ENCODE measurements around the gene NHS. TPM values are rescaled to one million over a fixed set of nuclear protein-coding genes. Genes with fewer than 3 reads are reported as not detected.

The NHS gene
- total RNA-seq, 1 donor from 2014 or later: 8.3 TPM

DNA sequence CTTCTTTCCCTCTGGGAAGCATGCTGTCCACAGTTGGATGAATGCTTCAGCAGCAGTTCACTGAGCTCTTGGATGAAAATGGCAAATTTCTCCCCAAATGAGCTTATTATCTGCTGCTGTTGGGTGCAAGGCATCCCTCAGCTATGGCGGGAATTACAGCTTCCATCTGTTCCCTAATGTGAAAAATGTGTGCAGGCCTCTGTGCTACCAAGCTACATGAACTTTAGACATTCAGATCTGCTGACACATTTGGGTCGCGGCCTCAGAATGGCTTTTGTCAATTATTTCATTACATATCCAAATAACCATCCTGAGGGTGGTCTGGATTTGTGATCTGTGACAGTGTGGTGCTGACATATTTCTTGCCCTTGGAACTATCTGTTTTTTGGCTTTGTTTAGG, 242.8 kb downstream of the NHS start:
- Mint-ChIP-seq H3K27me3 (ENCODE audit: low read depth) (no peaks in the 10 kb centered on the region), H3K36me3 (ENCODE audit: low read depth) (no peaks in the 10 kb centered on the region), H3K27ac (no peak overlapping the region), H3K4me3 (ENCODE audit: low read depth) (no peak overlapping the region), H3K4me1 (ENCODE audit: low read depth) (peaks cover 7% of the 10 kb centered on the region), H3K9me3 (no peaks in the 10 kb centered on the region)
- intact Hi-C loops (cut with micrococcal nuclease): no loop called here
- DNase-seq (ENCODE audit: low spot score): no peak

DNA sequence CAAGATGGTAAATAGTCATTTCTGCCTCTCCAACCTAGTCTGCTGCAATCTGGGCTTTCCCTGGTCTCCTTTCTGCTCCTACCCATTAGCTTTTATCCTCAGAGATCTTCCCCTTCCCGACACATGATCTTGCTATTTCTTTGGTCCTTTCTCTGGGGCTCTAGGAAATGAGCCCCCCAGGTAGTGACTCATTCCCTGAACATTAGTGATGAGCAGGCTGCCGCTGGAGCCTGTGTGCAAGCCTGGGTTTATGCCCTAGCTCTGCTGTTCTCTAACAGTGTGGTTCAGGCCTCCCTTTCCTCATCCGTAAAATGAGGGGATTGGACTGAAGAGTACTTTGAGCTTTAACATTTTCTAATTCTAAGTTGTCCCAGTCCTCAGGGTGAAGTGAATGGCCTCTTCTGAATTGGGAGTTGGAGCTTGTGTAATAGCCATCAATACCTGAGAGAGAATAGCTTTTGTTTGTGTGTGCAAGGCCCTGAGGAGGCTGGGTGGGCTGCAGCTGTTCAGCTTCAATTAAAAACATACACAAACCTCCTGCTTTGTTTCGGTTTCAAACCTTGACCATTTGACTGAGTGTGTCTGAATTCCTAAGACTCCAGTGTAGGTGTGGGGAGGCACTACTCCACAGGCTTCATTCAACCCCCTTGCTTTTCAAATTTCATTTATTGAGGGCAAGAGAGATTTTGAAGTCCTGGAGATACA, 246.7 kb downstream of the NHS start:
- intact Hi-C loops (cut with micrococcal nuclease): no loop called here
- H3K36me3 Mint-ChIP-seq (ENCODE audit: low read depth): no peaks in the 10 kb centered on the region
- DNase-seq (ENCODE audit: low spot score): no peak
- no peaks in the 10 kb centered on the region for H3K4me1 Mint-ChIP-seq (ENCODE audit: low read depth)
- H3K27me3 Mint-ChIP-seq (ENCODE audit: low read depth): no peaks in the 10 kb centered on the region
- no peak overlapping the region for H3K27ac Mint-ChIP-seq
- H3K9me3 Mint-ChIP-seq: no peaks in the 10 kb centered on the region
- H3K4me3 Mint-ChIP-seq (ENCODE audit: low read depth): no peak overlapping the region

GRCh38 chrX:17622331-17622730, 247.3 kb downstream of the NHS start:
- no peak overlapping the region for H3K4me3 Mint-ChIP-seq (ENCODE audit: low read depth)
- H3K4me1 Mint-ChIP-seq (ENCODE audit: low read depth): no peaks in the 10 kb centered on the region
- intact Hi-C loops (cut with micrococcal nuclease): no loop called here
- no peaks in the 10 kb centered on the region for H3K9me3 Mint-ChIP-seq
- no peaks in the 10 kb centered on the region for H3K36me3 Mint-ChIP-seq (ENCODE audit: low read depth)
- DNase-seq (ENCODE audit: low spot score): no peak
- H3K27ac Mint-ChIP-seq: no peak overlapping the region
- H3K27me3 Mint-ChIP-seq (ENCODE audit: low read depth): no peaks in the 10 kb centered on the region

DNA sequence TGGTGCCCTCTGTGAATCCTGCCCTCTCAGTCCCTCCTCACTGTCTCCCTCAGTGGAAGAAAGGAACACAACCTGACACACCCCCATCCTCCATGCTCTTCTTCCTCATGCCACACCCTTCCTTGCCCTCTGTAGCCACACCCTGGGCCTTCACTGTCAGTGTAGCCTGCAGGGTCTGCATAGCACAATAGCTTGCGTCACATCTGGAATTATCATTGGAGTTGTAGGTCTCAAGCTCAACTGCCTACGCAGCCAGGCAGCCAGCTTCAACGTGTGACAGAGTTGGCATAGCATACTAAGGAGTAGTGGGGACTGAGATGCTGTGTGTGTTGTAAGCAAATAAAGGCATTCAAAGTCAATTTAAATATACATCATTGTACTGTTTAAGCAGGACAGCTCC, 248.8 kb downstream of the NHS start:
- Mint-ChIP-seq H3K27ac (no peak overlapping the region), H3K36me3 (ENCODE audit: low read depth) (no peaks in the 10 kb centered on the region), H3K4me1 (ENCODE audit: low read depth) (no peaks in the 10 kb centered on the region), H3K4me3 (ENCODE audit: low read depth) (no peak overlapping the region), H3K27me3 (ENCODE audit: low read depth) (no peaks in the 10 kb centered on the region), H3K9me3 (no peaks in the 10 kb centered on the region)
- no peak for DNase-seq (ENCODE audit: low spot score)
- intact Hi-C loops (cut with micrococcal nuclease): no loop called here

DNA sequence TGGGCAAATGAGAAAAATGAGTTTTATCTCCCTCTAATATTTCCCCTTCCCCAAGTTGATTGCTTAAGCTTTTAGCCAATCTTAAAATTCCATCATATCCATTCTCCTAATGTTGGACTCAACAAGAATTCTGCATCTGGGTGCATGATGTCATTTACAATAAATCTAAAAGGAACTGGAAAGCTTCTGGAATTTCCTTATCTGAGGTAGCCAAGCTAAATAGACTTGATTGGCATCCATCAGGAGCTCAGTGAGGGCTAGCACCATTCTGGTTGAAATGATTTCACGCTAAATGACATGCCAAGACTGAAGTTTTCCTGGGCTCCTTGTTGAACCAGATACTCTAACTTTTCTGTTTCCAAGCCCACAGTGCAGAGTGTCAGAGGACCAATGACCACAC, 252.0 kb downstream of the NHS start:
- intact Hi-C loops (cut with micrococcal nuclease): no loop called here
- no peaks in the 10 kb centered on the region for H3K4me1 Mint-ChIP-seq (ENCODE audit: low read depth)
- no peak for DNase-seq (ENCODE audit: low spot score)
- no peak overlapping the region for H3K4me3 Mint-ChIP-seq (ENCODE audit: low read depth)
- no peaks in the 10 kb centered on the region for H3K9me3 Mint-ChIP-seq
- no peak overlapping the region for H3K27ac Mint-ChIP-seq
- H3K27me3 Mint-ChIP-seq (ENCODE audit: low read depth): no peaks in the 10 kb centered on the region
- no peaks in the 10 kb centered on the region for H3K36me3 Mint-ChIP-seq (ENCODE audit: low read depth)

DNA sequence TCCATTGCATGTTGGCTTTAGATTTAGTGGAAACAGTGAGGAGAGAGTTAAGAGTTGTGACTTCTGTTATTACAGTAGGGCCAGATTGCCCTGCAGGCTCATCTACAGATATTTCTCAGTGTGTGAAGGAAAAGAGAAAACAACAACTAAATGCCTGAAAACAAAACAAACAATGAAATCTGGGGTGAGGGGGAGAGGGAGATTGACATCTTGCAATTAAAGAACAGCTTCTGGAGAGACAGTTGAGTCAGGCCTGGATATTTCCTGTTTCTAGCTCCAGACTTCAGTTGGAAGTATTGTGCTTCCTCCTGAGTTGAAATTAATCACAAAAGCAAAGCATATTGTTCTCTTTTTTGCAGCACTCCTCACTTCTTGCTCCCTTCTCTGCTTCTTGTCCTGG, 254.0 kb downstream of the NHS start:
- peaks cover 6% of the 10 kb centered on the region for H3K4me1 Mint-ChIP-seq (ENCODE audit: low read depth)
- no peak for DNase-seq (ENCODE audit: low spot score)
- no peaks in the 10 kb centered on the region for H3K27me3 Mint-ChIP-seq (ENCODE audit: low read depth)
- no peaks in the 10 kb centered on the region for H3K9me3 Mint-ChIP-seq
- no peaks in the 10 kb centered on the region for H3K36me3 Mint-ChIP-seq (ENCODE audit: low read depth)
- intact Hi-C loops (cut with micrococcal nuclease): no loop called here
- H3K4me3 Mint-ChIP-seq (ENCODE audit: low read depth): no peak overlapping the region
- no peak overlapping the region for H3K27ac Mint-ChIP-seq

DNA sequence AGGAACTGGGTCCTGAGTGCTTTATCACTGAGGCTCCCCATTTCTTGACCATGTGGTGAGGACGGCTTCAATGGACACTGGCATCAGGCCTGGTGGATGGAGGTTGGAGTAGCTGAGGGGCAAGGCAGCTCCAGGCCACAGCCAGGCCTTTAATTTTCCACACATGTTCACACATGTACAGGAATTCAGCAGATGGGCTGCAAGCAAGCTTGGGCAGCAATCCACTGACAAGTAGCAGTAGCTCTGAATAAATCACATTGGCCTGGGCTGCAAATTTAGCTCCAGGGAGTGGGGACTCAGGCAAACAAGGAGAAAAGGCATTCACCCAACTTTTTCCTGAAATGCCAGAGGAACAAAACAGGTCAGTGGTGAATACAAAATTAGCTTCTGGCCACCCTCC, 254.5 kb downstream of the NHS start:
- no peaks in the 10 kb centered on the region for H3K36me3 Mint-ChIP-seq (ENCODE audit: low read depth)
- peaks cover 6% of the 10 kb centered on the region for H3K4me1 Mint-ChIP-seq (ENCODE audit: low read depth)
- no peak overlapping the region for H3K4me3 Mint-ChIP-seq (ENCODE audit: low read depth)
- no peaks in the 10 kb centered on the region for H3K9me3 Mint-ChIP-seq
- intact Hi-C loops (cut with micrococcal nuclease): no loop called here
- no peak overlapping the region for H3K27ac Mint-ChIP-seq
- no peaks in the 10 kb centered on the region for H3K27me3 Mint-ChIP-seq (ENCODE audit: low read depth)
- DNase-seq (ENCODE audit: low spot score): no peak

- H3K27ac Mint-ChIP-seq: no peak overlapping the region
- DNase-seq (ENCODE audit: low spot score): no peak
- no peaks in the 10 kb centered on the region for H3K27me3 Mint-ChIP-seq (ENCODE audit: low read depth)
- H3K9me3 Mint-ChIP-seq: no peaks in the 10 kb centered on the region
- intact Hi-C loops (cut with micrococcal nuclease): no loop called here
- no peaks in the 10 kb centered on the region for H3K36me3 Mint-ChIP-seq (ENCODE audit: low read depth)
- no peak overlapping the region for H3K4me3 Mint-ChIP-seq (ENCODE audit: low read depth)
- H3K4me1 Mint-ChIP-seq (ENCODE audit: low read depth): peaks cover 6% of the 10 kb centered on the region
Observed at GRCh38 chrX:17631647-17632046, 256.6 kb downstream of the NHS start.

DNA sequence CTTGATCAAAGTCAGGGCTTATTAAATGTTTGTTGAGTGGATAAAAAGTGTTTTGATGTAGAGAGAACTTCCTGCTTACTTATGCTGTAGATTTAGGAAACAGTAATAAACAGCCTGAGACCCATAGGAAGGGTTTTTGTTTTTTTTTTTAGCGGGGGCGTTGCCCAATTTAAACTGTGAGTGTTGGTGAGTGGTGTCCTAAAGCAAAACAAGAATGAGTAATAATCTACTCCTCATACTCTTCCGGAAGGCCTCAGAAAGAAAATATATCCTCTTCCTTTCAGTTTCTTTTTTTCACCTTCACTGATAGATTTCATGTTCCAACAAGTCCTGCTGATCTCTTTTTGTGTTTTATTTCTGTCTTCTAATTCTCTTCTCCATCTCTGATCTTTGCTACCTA, 257.9 kb downstream of the NHS start:
- no peaks in the 10 kb centered on the region for H3K36me3 Mint-ChIP-seq (ENCODE audit: low read depth)
- intact Hi-C loops (cut with micrococcal nuclease): no loop called here

GRCh38 chrX:17633546-17633945, 258.5 kb downstream of the NHS start:
- no peaks in the 10 kb centered on the region for H3K9me3 Mint-ChIP-seq
- no peak for DNase-seq (ENCODE audit: low spot score)
- H3K4me1 Mint-ChIP-seq (ENCODE audit: low read depth): peaks cover 6% of the 10 kb centered on the region
- H3K4me3 Mint-ChIP-seq (ENCODE audit: low read depth): peak overlapping the region; percentile 35
- no peaks in the 10 kb centered on the region for H3K27me3 Mint-ChIP-seq (ENCODE audit: low read depth)
- no peaks in the 10 kb centered on the region for H3K36me3 Mint-ChIP-seq (ENCODE audit: low read depth)
- intact Hi-C loops (cut with micrococcal nuclease): no loop called here
- H3K27ac Mint-ChIP-seq: peak overlapping the region; percentile 72

More for the DNA sequence above, 257.9 kb downstream of the NHS start:
- DNase-seq (ENCODE audit: low spot score): no peak
- Mint-ChIP-seq H3K27me3 (ENCODE audit: low read depth) (no peaks in the 10 kb centered on the region), H3K4me3 (ENCODE audit: low read depth) (peak overlapping the region; percentile 35), H3K27ac (peak overlapping the region; percentile 72), H3K4me1 (ENCODE audit: low read depth) (peaks cover 6% of the 10 kb centered on the region), H3K9me3 (no peaks in the 10 kb centered on the region)

GRCh38 chrX:17634542-17635207, 259.7 kb downstream of the NHS start:
- no peak overlapping the region for H3K27ac Mint-ChIP-seq
- H3K36me3 Mint-ChIP-seq (ENCODE audit: low read depth): no peaks in the 10 kb centered on the region
- intact Hi-C loops (cut with micrococcal nuclease): no loop called here
- peaks cover 6% of the 10 kb centered on the region for H3K4me1 Mint-ChIP-seq (ENCODE audit: low read depth)
- DNase-seq (ENCODE audit: low spot score): no peak
- no peaks in the 10 kb centered on the region for H3K9me3 Mint-ChIP-seq
- no peaks in the 10 kb centered on the region for H3K27me3 Mint-ChIP-seq (ENCODE audit: low read depth)
- no peak overlapping the region for H3K4me3 Mint-ChIP-seq (ENCODE audit: low read depth)

- DNase-seq (ENCODE audit: low spot score): no peak
- Mint-ChIP-seq H3K27me3 (ENCODE audit: low read depth) (no peaks in the 10 kb centered on the region), H3K27ac (no peak overlapping the region), H3K4me3 (ENCODE audit: low read depth) (no peak overlapping the region), H3K4me1 (ENCODE audit: low read depth) (peaks cover 6% of the 10 kb centered on the region), H3K36me3 (ENCODE audit: low read depth) (no peaks in the 10 kb centered on the region), H3K9me3 (no peaks in the 10 kb centered on the region)
- intact Hi-C loops (cut with micrococcal nuclease): no loop called here
Observed at GRCh38 chrX:17635231-17635630, 260.2 kb downstream of the NHS start.

- no peaks in the 10 kb centered on the region for H3K9me3 Mint-ChIP-seq
- no peaks in the 10 kb centered on the region for H3K36me3 Mint-ChIP-seq (ENCODE audit: low read depth)
- no peak overlapping the region for H3K27ac Mint-ChIP-seq
- DNase-seq (ENCODE audit: low spot score): no peak
- no peak overlapping the region for H3K4me3 Mint-ChIP-seq (ENCODE audit: low read depth)
- no peaks in the 10 kb centered on the region for H3K27me3 Mint-ChIP-seq (ENCODE audit: low read depth)
- peaks cover 6% of the 10 kb centered on the region for H3K4me1 Mint-ChIP-seq (ENCODE audit: low read depth)
- intact Hi-C loops (cut with micrococcal nuclease): no loop called here
Observed at GRCh38 chrX:17637235-17637634, 262.2 kb downstream of the NHS start.

All from activated T-helper 2 cell treated with anti-CD3 and anti-CD28 coated beads, Interferon-gamma antibody, Interleukin-2, Interleukin-4, amounts not matched to agents 10 μg/mL and 5 μg/mL and 100 μg/mL, durations not matched to agents 14 hours and 24 hours and 36 hours (primary cell).